PC-3 (cell line): ENCODE results near the gene TBXAS1. TPM values are rescaled to one million over a fixed set of nuclear protein-coding genes. Genes with fewer than 3 reads are reported as not detected.

ENCODE experiments used
- ATAC-seq: fragments of 200-7000 bp; cut with Tn5 transposase; 2 replicates; pipeline ENCODE4 v1.9.1; 2020; ENCODE audit warnings: mild to moderate bottlenecking, moderate library complexity
- BruUV-seq: library from RNA; stranded (reverse); fragments of 400-500 nt; replicated peaks from 2 replicates; lab custom pipeline; 2021; lab: Mats Ljungman, UMichigan
- CTCF ChIA-PET: fragments of 300-600 bp; sonication (Branson Sonifier 250); formaldehyde crosslinking; loops from one replicate; lab custom pipeline; 2022; ENCODE audit warnings: antibody characterized with exemption; lab: Charles Lee
- POLR2A ChIA-PET: fragments of 300-600 bp; sonication (Branson Sonifier 250); formaldehyde crosslinking; loops from one replicate; lab custom pipeline; 2022; ENCODE audit warnings: antibody characterized with exemption; ENCODE audit not compliant: unreplicated experiment; lab: Charles Lee
- DNase-seq: peaks from one replicate; pipeline ENCODE4 v3.0.0-alpha.2; 2015
- H2AFZ ChIP-seq: fragments of 300-600 bp; sonication (generic); 2 replicates; pipeline ENCODE4 v1.6.0; 2016; ENCODE audit warnings: antibody characterized with exemption, low read length
- H3F3A ChIP-seq: fragments of 300-600 bp; sonication (generic); one replicate; pipeline ENCODE4 v1.6.0; 2017; ENCODE audit warnings: antibody characterized with exemption, low read length, control low read depth, mild to moderate bottlenecking; ENCODE audit not compliant: unreplicated experiment
- H3K27ac ChIP-seq: fragments of 300-600 bp; sonication (generic); 2 replicates; pipeline ENCODE4 v1.5.1; 2016; ENCODE audit warnings: mild to moderate bottlenecking, low read length
- H3K27me3 ChIP-seq: fragments of 300-600 bp; sonication (generic); 2 replicates; pipeline ENCODE4 v1.6.1; 2016; ENCODE audit warnings: low read length, mixed read lengths
- H3K36me3 ChIP-seq: fragments of 300-600 bp; sonication (generic); 2 replicates; pipeline ENCODE4 v1.6.1; 2016; ENCODE audit warnings: low read depth, mixed run types, low read length, mixed read lengths
- H3K4me1 ChIP-seq: fragments of 300-600 bp; sonication (generic); 2 replicates; pipeline ENCODE4 v1.5.1; 2016; ENCODE audit warnings: low read length; ENCODE audit not compliant: insufficient read depth
- H3K4me2 ChIP-seq: fragments of 300-600 bp; sonication (generic); 2 replicates; pipeline ENCODE4 v1.6.0; 2016; ENCODE audit warnings: low read length
- H3K4me3 ChIP-seq: fragments of 300-600 bp; sonication (generic); 2 replicates; pipeline ENCODE4 v1.5.1; 2016; ENCODE audit warnings: mild to moderate bottlenecking, low read length, mixed read lengths
- H3K79me2 ChIP-seq: fragments of 300-600 bp; sonication (generic); 2 replicates; pipeline ENCODE4 v1.6.1; 2017; ENCODE audit warnings: low read length, mixed read lengths
- H3K9ac ChIP-seq: fragments of 300-600 bp; sonication (generic); 2 replicates; pipeline ENCODE4 v1.6.0; 2016; ENCODE audit warnings: mild to moderate bottlenecking, low read length
- H3K9me2 ChIP-seq: fragments of 300-600 bp; sonication (generic); replicated peaks from 2 replicates; pipeline ENCODE4 v1.6.1; 2016; ENCODE audit warnings: mixed run types, low read length, mixed read lengths
- H3K9me3 ChIP-seq: fragments of 300-600 bp; sonication (generic); 2 replicates; pipeline ENCODE4 v1.6.1; 2016; ENCODE audit warnings: low read length, mixed read lengths
- H4K20me1 ChIP-seq: fragments of 300-600 bp; sonication (generic); 2 replicates; pipeline ENCODE4 v1.6.1; 2016; ENCODE audit warnings: low read length, mixed read lengths
- EZH2 ChIP-seq: fragments of 300-600 bp; sonication (generic); IDR thresholded peaks from one replicate; pipeline ENCODE4 v1.6.1; 2017; ENCODE audit warnings: antibody characterized with exemption, mild to moderate bottlenecking, low read length; ENCODE audit not compliant: unreplicated experiment
- EZH2phosphoT487 ChIP-seq: fragments of 300-600 bp; sonication (generic); IDR thresholded peaks from 2 replicates; pipeline ENCODE4 v1.6.1; 2018; ENCODE audit warnings: mild to moderate bottlenecking, antibody characterized with exemption, low read length, borderline replicate concordance
- intact Hi-C: fragments of 100-400 bp; cut with micrococcal nuclease; formaldehyde crosslinking; loops from 2 replicates; pipeline ENCODE4 v1.9.0; 2023
- total RNA-seq: library from RNA; depleted of rRNA; stranded (reverse); fragments of >200 nt; gene quantifications from 2 replicates; pipeline ENCODE4 v1.2.3, GENCODE V29; 2014
- TF ChIP-seq, protein P1 (sequence below): fragments of 300-600 bp; sonication (generic); conservative IDR thresholded peaks from 2 replicates; pipeline ENCODE4 v1.5.1; 2017; ENCODE audit warnings: antibody characterized with exemption, low read depth, mild to moderate bottlenecking, low read length

TBXAS1 gene
- total RNA-seq, 1 experiment from 2014 or later: 21.8 TPM

GRCh38 chr7:139981511-139981895, 152.4 kb downstream of the TBXAS1 start:
- TF ChIP-seq EZH2 (no peak), EZH2phosphoT487 (no peak)
- TF ChIP-seq, protein P1, sequence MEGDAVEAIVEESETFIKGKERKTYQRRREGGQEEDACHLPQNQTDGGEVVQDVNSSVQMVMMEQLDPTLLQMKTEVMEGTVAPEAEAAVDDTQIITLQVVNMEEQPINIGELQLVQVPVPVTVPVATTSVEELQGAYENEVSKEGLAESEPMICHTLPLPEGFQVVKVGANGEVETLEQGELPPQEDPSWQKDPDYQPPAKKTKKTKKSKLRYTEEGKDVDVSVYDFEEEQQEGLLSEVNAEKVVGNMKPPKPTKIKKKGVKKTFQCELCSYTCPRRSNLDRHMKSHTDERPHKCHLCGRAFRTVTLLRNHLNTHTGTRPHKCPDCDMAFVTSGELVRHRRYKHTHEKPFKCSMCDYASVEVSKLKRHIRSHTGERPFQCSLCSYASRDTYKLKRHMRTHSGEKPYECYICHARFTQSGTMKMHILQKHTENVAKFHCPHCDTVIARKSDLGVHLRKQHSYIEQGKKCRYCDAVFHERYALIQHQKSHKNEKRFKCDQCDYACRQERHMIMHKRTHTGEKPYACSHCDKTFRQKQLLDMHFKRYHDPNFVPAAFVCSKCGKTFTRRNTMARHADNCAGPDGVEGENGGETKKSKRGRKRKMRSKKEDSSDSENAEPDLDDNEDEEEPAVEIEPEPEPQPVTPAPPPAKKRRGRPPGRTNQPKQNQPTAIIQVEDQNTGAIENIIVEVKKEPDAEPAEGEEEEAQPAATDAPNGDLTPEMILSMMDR: no peak
- ChIA-PET POLR2A (no interaction called here), CTCF (no interaction called here)
- Histone ChIP-seq H2AFZ (no peak overlapping the region), H3K9me3 (no peaks in the 10 kb centered on the region), H3F3A (no peaks in the 10 kb centered on the region), H3K9me2 (no peaks in the 10 kb centered on the region), H3K27me3 (no peaks in the 10 kb centered on the region), H3K4me3 (no peak overlapping the region), H3K79me2 (no peaks in the 10 kb centered on the region), H3K36me3 (no peaks in the 10 kb centered on the region), H3K4me2 (no peak overlapping the region), H3K9ac (no peak overlapping the region), H4K20me1 (no peaks in the 10 kb centered on the region), H3K4me1 (no peaks in the 10 kb centered on the region), H3K27ac (no peak overlapping the region)
- no TSS peak for BruUV-seq
- ATAC-seq: no peak
- no peak for DNase-seq
- intact Hi-C loops: no loop called here

GRCh38 chr7:139982927-139983920, 154.2 kb downstream of the TBXAS1 start:
- POLR2A ChIA-PET: no interaction called here
- no peak for TF ChIP-seq EZH2phosphoT487
- no peak for TF ChIP-seq EZH2
- TF ChIP-seq, protein P1: no peak

More at GRCh38 chr7:139982927-139983920, 154.2 kb downstream of the TBXAS1 start:
- no peaks in the 10 kb centered on the region for H3K9me3 ChIP-seq
- no peaks in the 10 kb centered on the region for H3K27me3 ChIP-seq
- H2AFZ ChIP-seq: no peak overlapping the region
- no peaks in the 10 kb centered on the region for H3K79me2 ChIP-seq
- H3F3A ChIP-seq: no peaks in the 10 kb centered on the region
- no peaks in the 10 kb centered on the region for H3K4me1 ChIP-seq
- BruUV-seq: no TSS peak
- no peak for DNase-seq
- no peak overlapping the region for H3K9ac ChIP-seq
- ATAC-seq: no peak
- no peak overlapping the region for H3K4me2 ChIP-seq
- H3K9me2 ChIP-seq: no peaks in the 10 kb centered on the region
- no peak overlapping the region for H3K4me3 ChIP-seq
- no peak overlapping the region for H3K27ac ChIP-seq
- CTCF ChIA-PET: no interaction called here
- H4K20me1 ChIP-seq: no peaks in the 10 kb centered on the region
- intact Hi-C loops: no loop called here
- no peaks in the 10 kb centered on the region for H3K36me3 ChIP-seq
